HCT116 (cell line): ENCODE data around the gene CIRBP. TPM values are rescaled to one million over a fixed set of nuclear protein-coding genes. Genes with fewer than 3 reads are reported as not detected.

Experiments
- ATAC-seq: fragments of 200-7000 bp; cut with Tn5 transposase; 2 replicates; pipeline ENCODE4 v1.9.1; 2020; ENCODE audit warnings: mild to moderate bottlenecking, moderate library complexity
- Bru-seq: library from RNA; stranded (reverse); fragments of 400-500 nt; gene quantifications from one replicate; lab custom pipeline; 2021; lab: Mats Ljungman, UMichigan
- BruChase-seq, 2 experiments: library from RNA; stranded (reverse); fragments of 400-500 nt; gene quantifications; one replicate each; lab custom pipeline; 2021; lab: Mats Ljungman, UMichigan
- BruUV-seq: library from RNA; stranded (reverse); fragments of 400-500 nt; replicated peaks from 2 replicates; lab custom pipeline; 2021; lab: Mats Ljungman, UMichigan
- CTCF ChIA-PET: fragments of 300-600 bp; sonication (Branson Sonifier 250); formaldehyde crosslinking; loops from one replicate; lab custom pipeline; 2021; ENCODE audit warnings: antibody characterized with exemption; lab: Charles Lee
- POLR2A ChIA-PET: fragments of 300-600, 350-600 bp; sonication (Branson Sonifier 250); formaldehyde crosslinking; loops from one replicate; lab custom pipeline; 2021; ENCODE audit warnings: antibody characterized with exemption; lab: Charles Lee
- RAD21 ChIA-PET, 2 experiments: fragments of 300-600 bp; sonication (Branson Sonifier 250); formaldehyde crosslinking; loops; one replicate each; lab custom pipeline; 2023; ENCODE audit warnings: low total read pairs in 2 of 2; ENCODE audit not compliant: uncharacterized antibody in 2 of 2, unreplicated experiment in 2 of 2, low non-redundant PET in 1 of 2; lab: Charles Lee
- DNase-seq: peaks from one replicate; pipeline ENCODE4 v3.0.0-alpha.2; 2010; ENCODE audit warnings: low read depth, low spot score
- H2AFZ ChIP-seq: fragments of 200-600 bp; shearing (Covaris generic), sonication (generic); 2 replicates; pipeline ENCODE4 v1.6.1; 2017; ENCODE audit warnings: low read depth, mixed run types, mixed read lengths, antibody characterized with exemption, low read length; ENCODE audit not compliant: poor library complexity, severe bottlenecking
- H3K27ac ChIP-seq: 2 replicates; pipeline ENCODE4 v1.5.1; 2012; ENCODE audit warnings: low read depth, low read length
- H3K27me3 ChIP-seq: fragments of 200-600 bp; sonication (generic); 2 replicates; pipeline ENCODE4 v1.6.1; 2016; ENCODE audit warnings: mixed run types, low read length, mixed read lengths; ENCODE audit not compliant: insufficient read depth
- H3K36me3 ChIP-seq, 2 experiments: fragments of 200-500 bp in 1 of 2; fragments of 200-600 bp in 1 of 2; sonication (Bioruptor generic) in 1 of 2; sonication (generic) in 1 of 2; 2 replicates each; pipeline versions ENCODE4 v1.5.1 to v1.6.1; 2014 to 2016; ENCODE audit warnings: low read length in 2 of 2, inconsistent platforms in 1 of 2, mixed read lengths in 1 of 2, mixed run types in 1 of 2; ENCODE audit not compliant: insufficient read depth in 2 of 2, control insufficient read depth in 1 of 2
- H3K4me1 ChIP-seq, 2 experiments: fragments of 200-600 bp in 1 of 2; sonication (generic) in 1 of 2; 2 replicates each; pipeline versions ENCODE4 v1.5.1 to v1.6.1; 2012 to 2017; ENCODE audit warnings: low read length in 2 of 2, inconsistent platforms in 1 of 2, mild to moderate bottlenecking in 1 of 2, mixed read lengths in 1 of 2, mixed run types in 1 of 2, moderate library complexity in 1 of 2; ENCODE audit not compliant: insufficient read depth in 2 of 2, control insufficient read depth in 1 of 2
- H3K4me2 ChIP-seq: fragments of 200-600 bp; sonication (generic); 2 replicates; pipeline ENCODE4 v1.6.1; 2017; ENCODE audit warnings: mixed run types, low read length, mixed read lengths
- H3K4me3 ChIP-seq, 2 experiments: fragments of 200-600 bp in 1 of 2; sonication (generic) in 1 of 2; replicated peaks in 1 of 2; 2 replicates each; pipeline ENCODE4 v1.5.1; 2011 to 2016; ENCODE audit warnings: low read length in 2 of 2, control low read depth in 1 of 2, low read depth in 1 of 2, mild to moderate bottlenecking in 1 of 2, mixed read lengths in 1 of 2, mixed run types in 1 of 2
- H3K79me2 ChIP-seq: fragments of 200-600 bp; sonication (generic); 2 replicates; pipeline ENCODE4 v1.6.1; 2017; ENCODE audit warnings: mild to moderate bottlenecking, mixed run types, low read length, moderate library complexity, mixed read lengths; ENCODE audit not compliant: insufficient read depth
- H3K9ac ChIP-seq: fragments of 200-600 bp; sonication (generic); 2 replicates; pipeline ENCODE4 v1.6.1; 2016; ENCODE audit warnings: low read length, mixed read lengths
- H3K9me2 ChIP-seq: fragments of 200-600 bp; sonication (generic), shearing (Covaris generic); 2 replicates; pipeline ENCODE4 v1.6.1; 2017; ENCODE audit warnings: mixed run types, mild to moderate bottlenecking, moderate library complexity; ENCODE audit not compliant: insufficient read depth
- H3K9me3 ChIP-seq, 2 experiments: fragments of 200-500 bp in 1 of 2; fragments of 200-600 bp in 1 of 2; sonication (Bioruptor generic) in 1 of 2; sonication (generic) in 1 of 2; 2 replicates each; pipeline ENCODE4 v1.6.1; 2014 to 2017; ENCODE audit warnings: low read length in 2 of 2, mixed read lengths in 2 of 2, inconsistent platforms in 1 of 2, low read depth in 1 of 2, mild to moderate bottlenecking in 1 of 2, mixed run types in 1 of 2, moderate library complexity in 1 of 2; ENCODE audit not compliant: control insufficient read depth in 1 of 2, insufficient read depth in 1 of 2
- H4K20me1 ChIP-seq: fragments of 200-600 bp; sonication (generic), shearing (Covaris generic); 2 replicates; pipeline ENCODE4 v1.6.1; 2017; ENCODE audit warnings: mixed run types, mild to moderate bottlenecking, moderate library complexity; ENCODE audit not compliant: insufficient read depth
- ATF3 ChIP-seq: IDR thresholded peaks from 2 replicates; pipeline ENCODE4 v1.6.1; 2012
- CEBPB ChIP-seq: IDR thresholded peaks from 2 replicates; pipeline ENCODE4 v1.6.1; 2012; ENCODE audit warnings: low read depth
- EZH2phosphoT487 ChIP-seq: fragments of 200-600 bp; IDR thresholded peaks from 2 replicates; pipeline ENCODE4 v1.6.1; 2018; ENCODE audit warnings: antibody characterized with exemption, borderline replicate concordance
- POLR2A ChIP-seq: IDR thresholded peaks from 2 replicates; pipeline ENCODE4 v1.7.0; 2011; ENCODE audit warnings: borderline replicate concordance; ENCODE audit not compliant: insufficient read depth, insufficient read length; ENCODE audit errors: extremely low read depth
- POLR2AphosphoS5 ChIP-seq: IDR thresholded peaks from 2 replicates; pipeline ENCODE4 v1.6.1; 2011; ENCODE audit warnings: mild to moderate bottlenecking, low read depth, low read length, moderate library complexity
- RAD21 ChIP-seq: IDR thresholded peaks from 2 replicates; pipeline ENCODE4 v1.6.1; 2012; ENCODE audit warnings: low read depth, mild to moderate bottlenecking
- SP1 ChIP-seq: IDR thresholded peaks from 2 replicates; pipeline ENCODE4 v1.6.1; 2012; ENCODE audit warnings: low read depth
- ZFX ChIP-seq: fragments of 450-650 bp; IDR thresholded peaks from 2 replicates; pipeline ENCODE4 v1.6.1; 2017
- intact Hi-C: fragments of 100-400 bp; cut with micrococcal nuclease; formaldehyde crosslinking; loops from 2 replicates; pipeline ENCODE4 v1.10.0; 2022
- long read RNA-seq: library from polyadenylated mRNA; unstranded; transcript quantifications from one replicate; pipeline ENCODE4 v2.0.0, GENCODE V29; 2021; ENCODE audit not compliant: unreplicated experiment
- polyA plus RNA-seq: library from polyadenylated mRNA; unstranded; fragments of >200 nt; gene quantifications from 2 replicates; pipeline ENCODE4 v1.2.1, GENCODE V29; 2012; ENCODE audit warnings: missing spikeins
- total RNA-seq: library from RNA; stranded (reverse); gene quantifications from one replicate; pipeline ENCODE4 v1.2.1, GENCODE V29; 2021; ENCODE audit not compliant: unreplicated experiment

Gene CIRBP
- total RNA-seq (276 TPM), Bru-seq, nascent RNA (percentile 94 among the genes with signal in this experiment), BruChase-seq, experiment 1, labeled RNA remaining after a 6-hour chase (percentile 98 among the genes with signal in this experiment), BruChase-seq, experiment 2, labeled RNA remaining after a 2-hour chase (percentile 98 among the genes with signal in this experiment)
- 398 and 405 TPM in 2 replicates for polyA plus RNA-seq
- long read RNA-seq, transcript CIRBP-245 (2 exons, 1,044 nt) = minor isoform, 10 of 428 reads
- long read RNA-seq, transcript CIRBP-210 (8 exons, 938 nt) = minor isoform, 19 of 428 reads
- long read RNA-seq, transcript CIRBP-246 (6 exons, 1,043 nt) = minor isoform, 17 of 428 reads
- long read RNA-seq, transcript CIRBP-201 (7 exons, 1,328 nt) = major isoform, 185 of 428 reads
- long read RNA-seq, partial matches to known transcripts = 47 of 428 reads
- long read RNA-seq, other reads (novel, unspliced or antisense) = 137 of 428 reads

DNA sequence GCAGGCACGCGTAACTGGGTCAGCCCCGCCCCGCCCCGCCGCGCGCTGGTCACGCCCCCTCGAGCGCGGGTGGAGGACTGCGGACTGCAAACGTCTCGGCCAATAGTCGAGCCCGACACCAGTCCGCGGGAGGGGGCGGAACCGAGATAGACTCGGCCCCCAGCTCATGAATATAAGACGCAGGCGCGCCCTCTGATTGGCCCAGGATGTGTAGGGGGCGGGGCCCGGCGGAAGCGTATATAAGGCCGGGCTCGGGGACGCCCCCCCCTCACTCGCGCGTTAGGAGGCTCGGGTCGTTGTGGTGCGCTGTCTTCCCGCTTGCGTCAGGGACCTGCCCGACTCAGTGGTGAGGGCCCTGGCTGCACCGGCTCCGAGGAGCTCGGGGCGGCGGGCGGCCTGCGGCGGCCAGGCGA is at the start of gene CIRBP:
Gene CIRBP, plus strand, starts transcription at position 268 of the 413 bp plus-strand sequence. CDS start 1,602 bp downstream, outside the sequence.
- no TSS peak for BruUV-seq
- ChIA-PET POLR2A (interaction anchor here (0.6 to 1.7 kb wide), 46 partner anchors 10 to 635 kb away, joined by 3 to 139 read pairs (median 5); partner anchors contain the start of genes ABCA7, ATP5F1D, CBARP and CNN2), CTCF (interaction anchor here (1.0 to 6.5 kb wide), 4 partner anchors 13 to 186 kb away, joined by 3 to 325 read pairs (median 3); no protein-coding TSS in a partner anchor), RAD21 (interaction anchor here (0.6 to 1.4 kb wide), 5 partner anchors 16 to 243 kb away, joined by 3 to 16 read pairs (median 4); partner anchors contain the start of gene CNN2 (in 1 of the 2))
- H3K4me1 ChIP-seq = peaks cover 44 to 81% of the 10 kb centered on the region in 2 experiments
- peak; percentile 69 for ATAC-seq
- peak; percentile 97 for DNase-seq
- H3K27me3 ChIP-seq = no peaks in the 10 kb centered on the region
- H2AFZ ChIP-seq = no peak within 1 kb of the TSS
- peak within 1 kb of the TSS; percentile 100 for H3K27ac ChIP-seq
- no peaks in the 10 kb centered on the region for H3K9me2 ChIP-seq
- H3K9ac ChIP-seq = peak within 1 kb of the TSS; percentile 98
- peak within 1 kb of the TSS; percentile 85 to 96 for H3K4me3 ChIP-seq
- peaks cover 24 to 26% of the 10 kb centered on the region in 2 experiments; a peak in 3 of 4 replicates for H3K36me3 ChIP-seq
- intact Hi-C loops = no loop called here
- H3K9me3 ChIP-seq = no peaks in the 10 kb centered on the region
- peaks cover 45% of the 10 kb centered on the region for H3K79me2 ChIP-seq
- H4K20me1 ChIP-seq = no peaks in the 10 kb centered on the region
- peak; percentile 97 for TF ChIP-seq POLR2A
- peak; percentile 98 for TF ChIP-seq POLR2AphosphoS5
- no peak for TF ChIP-seq EZH2phosphoT487
- no peak for TF ChIP-seq SP1
- TF ChIP-seq RAD21 = no peak
- H3K4me2 ChIP-seq = peak within 1 kb of the TSS; percentile 100

GRCh38 chr19:1219786-1220476 is 49.2 kb upstream of the CIRBP start:
- Histone ChIP-seq H3K9ac (no peak overlapping the region), H3K27ac (no peak overlapping the region; the same call in 1 of the 2 replicates), H3K9me2 (no peaks in the 10 kb centered on the region), H3K4me1 (peaks cover 8 to 34% of the 10 kb centered on the region in 2 experiments), H3K27me3 (no peaks in the 10 kb centered on the region), H3K9me3 (no peaks in the 10 kb centered on the region), H3K79me2 (peaks cover 53% of the 10 kb centered on the region), H4K20me1 (no peaks in the 10 kb centered on the region), H3K4me2 (no peak overlapping the region), H2AFZ (no peak overlapping the region), H3K36me3 (peaks cover 2 to 6% of the 10 kb centered on the region in 2 experiments; a peak in 2 of 4 replicates), H3K4me3 (no peak overlapping the region)
- intact Hi-C loops = no loop called here
- CTCF ChIA-PET = interaction anchor here (0.6 kb wide), 1 partner anchor 8 kb away, joined by 3 read pairs; no protein-coding TSS in a partner anchor
- TF ChIP-seq POLR2AphosphoS5 (no peak), ATF3 (no peak), EZH2phosphoT487 (no peak), CEBPB (no peak), RAD21 (no peak), ZFX (no peak)
- DNase-seq = no peak
- POLR2A ChIA-PET = no interaction called here
- no TSS peak for BruUV-seq
- RAD21 ChIA-PET = no interaction called here
- no peak for ATAC-seq
